SK-N-SH (cell line): ENCODE measurements around the gene SGPL1. TPM values are rescaled to one million over a fixed set of nuclear protein-coding genes. Genes with fewer than 3 reads are reported as not detected.

Source experiments
- CTCF ChIA-PET: fragments of 300-600, 350-600 bp; formaldehyde crosslinking; extraction: SDS; loops from one replicate; lab custom pipeline; 2021; lab: Yijun Ruan, JAX
- POLR2A ChIA-PET: fragments of 350-600 bp; sonication (Branson Sonifier 250); formaldehyde crosslinking; extraction: SDS; loops from one replicate; lab custom pipeline; 2020; ENCODE audit warnings: antibody characterized with exemption, inconsistent platforms; lab: Yijun Ruan, JAX
- DNase-seq: peaks from one replicate; pipeline ENCODE4 v3.0.0; 2012
- H2AFZ ChIP-seq: fragments of 200-600 bp; sonication (generic); 2 replicates; pipeline ENCODE4 v1.8.1; 2016; ENCODE audit warnings: antibody characterized with exemption, mild to moderate bottlenecking, low read depth
- H3F3A ChIP-seq: fragments of 200-600 bp; sonication (generic); replicated peaks from 2 replicates; pipeline ENCODE3; 2016; ENCODE audit warnings: antibody characterized with exemption, mild to moderate bottlenecking; ENCODE audit not compliant: insufficient read depth
- H3K27ac ChIP-seq, 2 experiments: fragments of 200-500 bp in 1 of 2; fragments of 200-600 bp in 1 of 2; sonication (Bioruptor generic) in 1 of 2; sonication (generic), shearing (Covaris generic) in 1 of 2; 2 replicates each; pipeline versions ENCODE4 v1.5.1 to v1.6.1; 2014 to 2016; ENCODE audit warnings: low read depth in 2 of 2, inconsistent platforms in 1 of 2, low read length in 1 of 2, mild to moderate bottlenecking in 1 of 2, mixed read lengths in 1 of 2
- H3K27me3 ChIP-seq: fragments of 200-600 bp; sonication (generic), shearing (Covaris generic); 2 replicates; pipeline ENCODE4 v1.6.1; 2016; ENCODE audit warnings: mixed run types; ENCODE audit not compliant: insufficient read depth
- H3K36me3 ChIP-seq, 2 experiments: fragments of 200-500 bp in 1 of 2; fragments of 200-600 bp in 1 of 2; sonication (Bioruptor generic) in 1 of 2; sonication (generic) in 1 of 2; replicated peaks in 1 of 2; 2 replicates each; pipeline versions ENCODE3 to v1.5.1; 2014 to 2016; ENCODE audit warnings: low read length in 1 of 2, mild to moderate bottlenecking in 1 of 2; ENCODE audit not compliant: insufficient read depth in 2 of 2, control insufficient read depth in 1 of 2
- H3K4me1 ChIP-seq, 2 experiments: fragments of 200-500 bp in 1 of 2; fragments of 200-600 bp in 1 of 2; sonication (Bioruptor generic) in 1 of 2; sonication (generic), shearing (Covaris generic) in 1 of 2; 2 replicates each; pipeline versions ENCODE4 v1.5.1 to v1.6.1; 2014 to 2016; ENCODE audit warnings: low read depth in 1 of 2, low read length in 1 of 2, mixed run types in 1 of 2; ENCODE audit not compliant: insufficient read depth in 2 of 2, control insufficient read depth in 1 of 2
- H3K4me2 ChIP-seq: fragments of 200-600 bp; sonication (generic), shearing (Covaris generic); 2 replicates; pipeline ENCODE4 v1.6.1; 2017; ENCODE audit warnings: mixed run types
- H3K4me3 ChIP-seq, 2 experiments: fragments of 200-500 bp in 1 of 2; fragments of 200-600 bp in 1 of 2; sonication (Bioruptor generic) in 1 of 2; sonication (generic), shearing (Covaris generic) in 1 of 2; 2 replicates each; pipeline versions ENCODE4 v1.5.1 to v1.8.1; 2014 to 2016; ENCODE audit warnings: low read depth in 2 of 2, inconsistent platforms in 1 of 2, low read length in 1 of 2, mild to moderate bottlenecking in 1 of 2, mixed read lengths in 1 of 2, moderate library complexity in 1 of 2
- H3K79me2 ChIP-seq: fragments of 200-600 bp; sonication (generic); 2 replicates; pipeline ENCODE4 v1.8.1; 2017; ENCODE audit warnings: mild to moderate bottlenecking; ENCODE audit not compliant: insufficient read depth
- H3K9ac ChIP-seq: fragments of 200-600 bp; sonication (generic); 2 replicates; pipeline ENCODE4 v1.6.1; 2017; ENCODE audit warnings: mixed run types
- H3K9me2 ChIP-seq: fragments of 200-600 bp; sonication (generic); 2 replicates; pipeline ENCODE4 v1.6.1; 2017; ENCODE audit warnings: mixed run types
- H3K9me3 ChIP-seq: fragments of 200-600 bp; sonication (generic); 2 replicates; pipeline ENCODE4 v1.6.1; 2017; ENCODE audit warnings: mixed run types, mild to moderate bottlenecking, moderate library complexity
- H4K20me1 ChIP-seq: fragments of 200-600 bp; sonication (generic); 2 replicates; pipeline ENCODE4 v1.6.1; 2017; ENCODE audit warnings: mild to moderate bottlenecking, mixed run types; ENCODE audit not compliant: insufficient read depth
- CTCF ChIP-seq: fragments of 200-600 bp; sonication (generic); IDR thresholded peaks from 2 replicates; pipeline ENCODE4 v1.6.1; 2017; ENCODE audit warnings: antibody characterized with exemption, mild to moderate bottlenecking, moderate library complexity
- ELF1 ChIP-seq: IDR thresholded peaks from 2 replicates; pipeline ENCODE4 v1.4.0; 2012
- FOXJ3 ChIP-seq: sonication (generic); formaldehyde crosslinking; IDR thresholded peaks from 2 replicates; pipeline ENCODE4 v1.5.1; 2020; ENCODE audit warnings: mild to moderate bottlenecking, missing genetic modification reagents
- GABPA ChIP-seq: IDR thresholded peaks from 2 replicates; pipeline ENCODE4 v1.4.0; 2012; ENCODE audit warnings: low read depth, mild to moderate bottlenecking
- JUND ChIP-seq: IDR thresholded peaks from 2 replicates; pipeline ENCODE4 v1.4.0; 2012
- MEF2A ChIP-seq: IDR thresholded peaks from 2 replicates; pipeline ENCODE4 v1.4.0; 2012; ENCODE audit warnings: low read depth, borderline replicate concordance
- MXI1 ChIP-seq: IDR thresholded peaks from 2 replicates; pipeline ENCODE4 v1.6.1; 2012; ENCODE audit warnings: mild to moderate bottlenecking, low read depth, low read length, improper control_type of control experiment
- NFIC ChIP-seq: IDR thresholded peaks from 2 replicates; pipeline ENCODE4 v1.4.0; 2012; ENCODE audit warnings: borderline replicate concordance
- PBX3 ChIP-seq: IDR thresholded peaks from 2 replicates; pipeline ENCODE4; 2012
- POLR2AphosphoS5 ChIP-seq: IDR thresholded peaks from 2 replicates; pipeline ENCODE4 v1.6.1; 2012; ENCODE audit warnings: low read depth, low read length
- RAD21 ChIP-seq: IDR thresholded peaks from 2 replicates; pipeline ENCODE4 v1.6.1; 2012; ENCODE audit warnings: mild to moderate bottlenecking, low read length
- SMC3 ChIP-seq: IDR thresholded peaks from 2 replicates; pipeline ENCODE4 v1.6.1; 2012; ENCODE audit warnings: low read depth, low read length, improper control_type of control experiment
- TCF12 ChIP-seq: IDR thresholded peaks from 2 replicates; pipeline ENCODE4 v1.4.0; 2012
- TEAD4 ChIP-seq: IDR thresholded peaks from 2 replicates; pipeline ENCODE4 v1.4.0; 2012; ENCODE audit warnings: mild to moderate bottlenecking, borderline replicate concordance; ENCODE audit not compliant: insufficient read depth
- USF2 ChIP-seq: fragments of 150-350 bp; IDR thresholded peaks from 2 replicates; pipeline ENCODE4 v1.6.1; 2017; ENCODE audit warnings: antibody characterized with exemption, low read length, low read depth, borderline replicate concordance
- YY1 ChIP-seq: IDR thresholded peaks from 2 replicates; pipeline ENCODE4 v1.4.0; 2012; ENCODE audit warnings: low read depth, mild to moderate bottlenecking
- WGBS: methylation state at CpG from one replicate; pipeline ENCODE4 v1.1.6; 2017; ENCODE audit warnings: low lambda C conversion rate; 5-methylcytosine and 5-hydroxymethylcytosine counted together
- polyA plus RNA-seq, 3 experiments: library from polyadenylated mRNA; depleted of rRNA; stranded (reverse); fragments of >200 nt; gene quantifications; 2 replicates each; pipeline ENCODE4 v1.2.3, GENCODE V29; 2012
- TF ChIP-seq, protein P1 (sequence below): fragments of 150-350 bp; IDR thresholded peaks from 2 replicates; pipeline ENCODE4 v1.6.1; 2016; ENCODE audit warnings: mild to moderate bottlenecking, low read depth, low read length
- TF ChIP-seq, protein P2 (sequence below): IDR thresholded peaks from 2 replicates; pipeline ENCODE4 v1.4.0; 2012; ENCODE audit warnings: low read depth, borderline replicate concordance

Gene SGPL1
- polyA plus RNA-seq, 1 of the 3 experiments (the other 2 are of a cell fraction), result 11.8 TPM

- 80% methylated on average over 5 of the region's 5 CpGs for WGBS
These were observed 87.0 kb downstream of the SGPL1 start for GRCh38 chr10:70902661-70903261.

DNA sequence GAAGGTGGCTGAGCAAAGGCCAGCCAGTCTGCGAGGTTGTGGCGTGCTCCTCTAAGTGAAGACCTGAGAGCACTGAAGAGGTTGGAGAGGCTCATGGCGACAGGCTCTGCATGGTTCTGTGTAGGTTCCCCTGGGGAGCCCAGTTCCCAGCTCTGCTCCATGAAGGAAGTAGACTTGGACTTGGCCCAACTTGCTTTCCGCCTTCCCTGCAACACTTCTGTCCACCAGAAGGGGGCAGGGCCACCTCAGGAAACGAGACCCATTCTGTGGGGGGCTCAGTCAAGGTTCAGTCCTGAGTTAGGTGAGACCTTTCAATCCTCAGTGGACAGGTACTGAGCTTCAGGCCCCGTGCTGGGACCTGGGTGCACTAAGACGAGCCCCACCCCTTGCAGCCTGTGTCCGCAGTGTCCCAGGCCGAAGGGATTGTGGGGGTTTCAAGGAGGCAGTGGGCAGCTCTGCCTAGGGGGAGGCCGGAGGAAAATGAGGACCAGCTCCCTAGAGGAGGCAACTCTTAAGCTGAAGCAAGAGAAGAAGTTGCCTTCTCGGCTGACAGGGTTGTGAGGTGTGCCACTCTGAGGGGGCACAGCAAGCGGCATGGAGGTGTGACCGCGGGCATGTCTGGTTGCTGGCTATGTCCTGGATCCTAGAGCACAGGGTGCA, 87.6 kb downstream of the SGPL1 start:
- Histone ChIP-seq H3F3A (no peaks in the 10 kb centered on the region), H3K4me3 (no peak overlapping the region; a peak in 1 of 4 replicates), H3K4me2 (no peak overlapping the region), H3K27me3 (no peaks in the 10 kb centered on the region), H3K9me2 (no peaks in the 10 kb centered on the region), H3K9ac (no peak overlapping the region), H3K36me3 (no peaks in the 10 kb centered on the region), H3K27ac (peak overlapping the region in 1 of 2 experiments; percentile 12; a peak in 1 of 4 replicates), H2AFZ (no peak overlapping the region), H3K4me1 (peaks cover 0 to 8% of the 10 kb centered on the region in 2 experiments; a peak in 1 of 4 replicates), H4K20me1 (no peaks in the 10 kb centered on the region), H3K9me3 (no peaks in the 10 kb centered on the region), H3K79me2 (no peaks in the 10 kb centered on the region)
- 59% methylated on average over 10 of the region's 14 CpGs for WGBS
- no peak for TF ChIP-seq YY1
- no peak for TF ChIP-seq GABPA
- no peak for TF ChIP-seq TCF12
- TF ChIP-seq, protein P1, sequence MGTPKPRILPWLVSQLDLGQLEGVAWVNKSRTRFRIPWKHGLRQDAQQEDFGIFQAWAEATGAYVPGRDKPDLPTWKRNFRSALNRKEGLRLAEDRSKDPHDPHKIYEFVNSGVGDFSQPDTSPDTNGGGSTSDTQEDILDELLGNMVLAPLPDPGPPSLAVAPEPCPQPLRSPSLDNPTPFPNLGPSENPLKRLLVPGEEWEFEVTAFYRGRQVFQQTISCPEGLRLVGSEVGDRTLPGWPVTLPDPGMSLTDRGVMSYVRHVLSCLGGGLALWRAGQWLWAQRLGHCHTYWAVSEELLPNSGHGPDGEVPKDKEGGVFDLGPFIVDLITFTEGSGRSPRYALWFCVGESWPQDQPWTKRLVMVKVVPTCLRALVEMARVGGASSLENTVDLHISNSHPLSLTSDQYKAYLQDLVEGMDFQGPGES, result no peak
- peak; percentile 91 for TF ChIP-seq RAD21
- no peak for TF ChIP-seq PBX3
- peak; percentile 71 for TF ChIP-seq SMC3
- TF ChIP-seq ELF1, result no peak
- TF ChIP-seq, protein P2, sequence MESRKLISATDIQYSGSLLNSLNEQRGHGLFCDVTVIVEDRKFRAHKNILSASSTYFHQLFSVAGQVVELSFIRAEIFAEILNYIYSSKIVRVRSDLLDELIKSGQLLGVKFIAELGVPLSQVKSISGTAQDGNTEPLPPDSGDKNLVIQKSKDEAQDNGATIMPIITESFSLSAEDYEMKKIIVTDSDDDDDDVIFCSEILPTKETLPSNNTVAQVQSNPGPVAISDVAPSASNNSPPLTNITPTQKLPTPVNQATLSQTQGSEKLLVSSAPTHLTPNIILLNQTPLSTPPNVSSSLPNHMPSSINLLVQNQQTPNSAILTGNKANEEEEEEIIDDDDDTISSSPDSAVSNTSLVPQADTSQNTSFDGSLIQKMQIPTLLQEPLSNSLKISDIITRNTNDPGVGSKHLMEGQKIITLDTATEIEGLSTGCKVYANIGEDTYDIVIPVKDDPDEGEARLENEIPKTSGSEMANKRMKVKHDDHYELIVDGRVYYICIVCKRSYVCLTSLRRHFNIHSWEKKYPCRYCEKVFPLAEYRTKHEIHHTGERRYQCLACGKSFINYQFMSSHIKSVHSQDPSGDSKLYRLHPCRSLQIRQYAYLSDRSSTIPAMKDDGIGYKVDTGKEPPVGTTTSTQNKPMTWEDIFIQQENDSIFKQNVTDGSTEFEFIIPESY, result no peak
- no peak for TF ChIP-seq USF2
- TF ChIP-seq CTCF, result peak; percentile 88
- peak; percentile 54 for TF ChIP-seq NFIC
- no peak for TF ChIP-seq MXI1
- no peak for TF ChIP-seq FOXJ3 (CRISPR knock-in tag)
- no peak for TF ChIP-seq MEF2A
- ChIA-PET POLR2A (interaction anchor here (0.9 to 1.4 kb wide), 4 partner anchors 12 to 315 kb away, joined by 3 read pairs; no protein-coding TSS in a partner anchor), CTCF (interaction anchor here (0.6 to 8.7 kb wide), 99 partner anchors 9 to 765 kb away, joined by 3 to 130 read pairs (median 4); partner anchors contain the start of genes PCBD1 and UNC5B)
- DNase-seq, result peak; percentile 85

More at GRCh38 chr10:70902661-70903261, 87.0 kb downstream of the SGPL1 start:
- Histone ChIP-seq H3K27me3 (no peaks in the 10 kb centered on the region), H3K9ac (no peak overlapping the region), H3K4me2 (no peak overlapping the region), H3K9me3 (no peaks in the 10 kb centered on the region), H3K4me1 (peaks cover 0 to 8% of the 10 kb centered on the region in 2 experiments; a peak in 1 of 4 replicates), H4K20me1 (no peaks in the 10 kb centered on the region), H3F3A (no peaks in the 10 kb centered on the region), H2AFZ (no peak overlapping the region), H3K4me3 (no peak overlapping the region), H3K27ac (no peak overlapping the region; a peak in 1 of 4 replicates), H3K9me2 (no peaks in the 10 kb centered on the region), H3K79me2 (no peaks in the 10 kb centered on the region), H3K36me3 (no peaks in the 10 kb centered on the region)
- DNase-seq, result no peak
- TF ChIP-seq TEAD4 (no peak), JUND (no peak), POLR2AphosphoS5 (no peak)
- CTCF ChIA-PET, result interaction anchor here (0.6 to 8.7 kb wide), 90 partner anchors 8 to 762 kb away, joined by 3 to 130 read pairs (median 4); partner anchors contain the start of genes PCBD1 and UNC5B
- POLR2A ChIA-PET, result interaction anchor here (0.9 to 1.0 kb wide), 3 partner anchors 12 to 316 kb away, joined by 3 read pairs; no protein-coding TSS in a partner anchor
